HUES64 (cell line): Measurements from ENCODE around the gene ZIC2.

Experiments
- H3K27ac ChIP-seq: 2 replicates; pipeline ENCODE4 v1.7.0; 2013; ENCODE audit warnings: low read depth, low read length, inconsistent platforms
- H3K27me3 ChIP-seq: 2 replicates; pipeline ENCODE4 v1.6.1; 2013; ENCODE audit warnings: mild to moderate bottlenecking, low read length; ENCODE audit not compliant: insufficient read depth
- H3K36me3 ChIP-seq: 2 replicates; pipeline ENCODE4 v1.6.1; 2013; ENCODE audit warnings: mild to moderate bottlenecking, low read length; ENCODE audit not compliant: insufficient read depth
- H3K4me1 ChIP-seq: 2 replicates; pipeline ENCODE4 v1.6.1; 2013; ENCODE audit warnings: mild to moderate bottlenecking, low read length, moderate library complexity; ENCODE audit not compliant: insufficient read depth
- H3K4me3 ChIP-seq: 2 replicates; pipeline ENCODE4 v1.5.1; 2013; ENCODE audit warnings: mild to moderate bottlenecking, low read length, moderate library complexity
- H3K9ac ChIP-seq: 2 replicates; pipeline ENCODE4 v1.6.1; 2013; ENCODE audit warnings: mild to moderate bottlenecking, low read depth, low read length
- H3K9me3 ChIP-seq: 2 replicates; pipeline ENCODE4 v1.6.1; 2013; ENCODE audit warnings: low read depth, low read length; ENCODE audit not compliant: insufficient read depth
- WGBS: fragments of 150-250, 120-280 bp; methylation state at CpG from one replicate; pipeline ENCODE4 v1.1.7; 2013; ENCODE audit warnings: missing lambda C conversion rate; 5-methylcytosine and 5-hydroxymethylcytosine counted together

Gene ZIC2

GRCh38 chr13:99960663-99961311 is 20.8 kb upstream of the ZIC2 start:
- 11% methylated on average over 13 of the region's 13 CpGs for WGBS
- Histone ChIP-seq H3K27ac (no peak overlapping the region), H3K4me3 (peak overlapping the region; percentile 27), H3K4me1 (peaks cover 41% of the 10 kb centered on the region), H3K9me3 (no peaks in the 10 kb centered on the region), H3K27me3 (peaks cover 81% of the 10 kb centered on the region), H3K36me3 (peaks cover 31% of the 10 kb centered on the region), H3K9ac (no peak overlapping the region)

DNA sequence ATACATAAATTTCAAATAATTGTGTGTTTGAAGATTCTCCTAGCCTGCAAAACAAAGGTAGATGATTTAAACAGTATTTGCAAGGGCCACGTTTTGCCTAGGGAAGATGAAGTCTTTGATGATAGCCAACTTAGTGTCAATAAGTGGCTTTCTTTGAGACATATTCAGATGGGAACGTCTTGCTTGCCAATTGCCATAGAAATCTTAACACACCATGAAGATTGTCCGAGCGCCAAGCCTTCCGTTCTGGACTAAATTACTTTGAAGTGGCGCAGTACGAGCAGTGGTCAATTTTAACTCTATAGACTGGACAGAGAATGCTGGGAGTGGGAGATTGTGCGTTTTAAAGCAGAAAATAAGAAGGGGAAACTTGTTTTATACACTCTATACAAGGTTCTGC is 19.9 kb upstream of the ZIC2 start:
- peaks cover 39% of the 10 kb centered on the region for H3K36me3 ChIP-seq
- peaks cover 49% of the 10 kb centered on the region for H3K4me1 ChIP-seq
- H3K27ac ChIP-seq = no peak overlapping the region
- no peak overlapping the region for H3K4me3 ChIP-seq
- H3K9me3 ChIP-seq = no peaks in the 10 kb centered on the region
- H3K27me3 ChIP-seq = peaks cover 72% of the 10 kb centered on the region
- H3K9ac ChIP-seq = no peak overlapping the region
- 75% methylated on average over 8 of the region's 8 CpGs for WGBS

GRCh38 chr13:99962242-99962641 is 19.3 kb upstream of the ZIC2 start:
- no peak overlapping the region for H3K27ac ChIP-seq
- peaks cover 69% of the 10 kb centered on the region for H3K27me3 ChIP-seq
- WGBS = 81% methylated on average over 1 of the region's 1 CpG
- H3K9ac ChIP-seq = no peak overlapping the region
- H3K4me3 ChIP-seq = no peak overlapping the region
- peaks cover 45% of the 10 kb centered on the region for H3K36me3 ChIP-seq
- no peaks in the 10 kb centered on the region for H3K9me3 ChIP-seq
- peaks cover 55% of the 10 kb centered on the region for H3K4me1 ChIP-seq

DNA sequence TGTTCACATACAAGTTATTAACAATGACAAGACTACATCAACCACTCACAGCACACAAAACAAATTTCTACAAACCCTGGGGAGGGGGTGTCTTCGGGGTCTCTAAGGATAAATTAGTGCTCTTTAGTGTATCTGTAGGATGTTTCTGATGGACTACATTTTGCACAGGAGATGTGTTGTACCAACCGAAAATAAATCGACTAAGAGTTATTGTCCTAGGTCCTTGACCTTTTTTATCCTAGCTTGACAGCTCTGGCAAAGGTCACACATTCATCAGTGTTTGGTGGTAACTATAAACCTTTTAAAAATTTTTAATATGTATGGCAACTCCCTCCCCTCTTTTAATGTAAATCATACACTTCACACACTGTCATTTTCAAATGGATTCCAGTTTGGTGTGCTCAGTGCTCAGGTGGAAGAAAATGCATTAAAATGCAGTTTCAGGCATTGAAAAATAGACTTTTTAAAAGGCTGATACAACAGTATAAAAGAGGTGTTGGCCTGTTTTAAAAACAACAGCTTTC is 17.7 kb upstream of the ZIC2 start:
- H3K4me1 ChIP-seq = peaks cover 51% of the 10 kb centered on the region
- peaks cover 53% of the 10 kb centered on the region for H3K36me3 ChIP-seq
- H3K27ac ChIP-seq = no peak overlapping the region
- H3K27me3 ChIP-seq = peaks cover 61% of the 10 kb centered on the region
- no peak overlapping the region for H3K9ac ChIP-seq
- 92% methylated on average over 3 of the region's 3 CpGs for WGBS
- H3K4me3 ChIP-seq = no peak overlapping the region
- H3K9me3 ChIP-seq = no peaks in the 10 kb centered on the region

- no peak overlapping the region for H3K9ac ChIP-seq
- H3K27me3 ChIP-seq = peaks cover 53% of the 10 kb centered on the region
- H3K27ac ChIP-seq = no peak overlapping the region
- peaks cover 46% of the 10 kb centered on the region for H3K4me1 ChIP-seq
- WGBS = 89% methylated on average over 8 of the region's 9 CpGs
- H3K4me3 ChIP-seq = peak overlapping the region; percentile 97; the same call in 1 of the 2 replicates
- H3K36me3 ChIP-seq = peaks cover 59% of the 10 kb centered on the region
- no peaks in the 10 kb centered on the region for H3K9me3 ChIP-seq
These were observed 16.1 kb upstream of the ZIC2 start for GRCh38 chr13:99965329-99966000.

GRCh38 chr13:99966064-99966805 is 15.3 kb upstream of the ZIC2 start:
- WGBS = 66% methylated on average over 6 of the region's 8 CpGs
- Histone ChIP-seq H3K36me3 (peaks cover 59% of the 10 kb centered on the region), H3K4me3 (peak overlapping the region; percentile 97), H3K9me3 (no peaks in the 10 kb centered on the region), H3K27me3 (peaks cover 46% of the 10 kb centered on the region), H3K27ac (no peak overlapping the region), H3K9ac (no peak overlapping the region), H3K4me1 (peaks cover 39% of the 10 kb centered on the region)

DNA sequence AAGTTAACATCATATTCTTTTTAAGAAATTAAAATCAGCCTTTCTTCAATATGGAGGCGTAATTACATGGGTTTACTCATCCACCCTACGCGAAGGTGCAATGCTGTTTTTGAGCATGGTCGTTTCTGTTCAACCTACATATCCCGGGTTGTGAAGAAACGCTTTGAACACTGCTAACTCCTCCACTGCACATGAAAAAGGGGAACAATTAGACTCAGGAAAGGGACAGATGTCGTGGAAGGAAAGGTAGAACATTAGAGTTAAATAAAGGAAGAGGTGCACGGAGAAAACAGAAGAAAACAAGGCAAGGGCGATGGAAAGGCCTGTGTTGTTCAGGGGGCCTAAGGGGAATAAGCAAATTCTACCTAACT is 14.1 kb upstream of the ZIC2 start:
- Histone ChIP-seq H3K36me3 (peaks cover 59% of the 10 kb centered on the region), H3K27ac (no peak overlapping the region), H3K9me3 (no peaks in the 10 kb centered on the region), H3K9ac (peak overlapping the region; percentile 85), H3K27me3 (peaks cover 39% of the 10 kb centered on the region), H3K4me1 (peaks cover 35% of the 10 kb centered on the region), H3K4me3 (peak overlapping the region; percentile 97)
- 34% methylated on average over 9 of the region's 9 CpGs for WGBS

DNA sequence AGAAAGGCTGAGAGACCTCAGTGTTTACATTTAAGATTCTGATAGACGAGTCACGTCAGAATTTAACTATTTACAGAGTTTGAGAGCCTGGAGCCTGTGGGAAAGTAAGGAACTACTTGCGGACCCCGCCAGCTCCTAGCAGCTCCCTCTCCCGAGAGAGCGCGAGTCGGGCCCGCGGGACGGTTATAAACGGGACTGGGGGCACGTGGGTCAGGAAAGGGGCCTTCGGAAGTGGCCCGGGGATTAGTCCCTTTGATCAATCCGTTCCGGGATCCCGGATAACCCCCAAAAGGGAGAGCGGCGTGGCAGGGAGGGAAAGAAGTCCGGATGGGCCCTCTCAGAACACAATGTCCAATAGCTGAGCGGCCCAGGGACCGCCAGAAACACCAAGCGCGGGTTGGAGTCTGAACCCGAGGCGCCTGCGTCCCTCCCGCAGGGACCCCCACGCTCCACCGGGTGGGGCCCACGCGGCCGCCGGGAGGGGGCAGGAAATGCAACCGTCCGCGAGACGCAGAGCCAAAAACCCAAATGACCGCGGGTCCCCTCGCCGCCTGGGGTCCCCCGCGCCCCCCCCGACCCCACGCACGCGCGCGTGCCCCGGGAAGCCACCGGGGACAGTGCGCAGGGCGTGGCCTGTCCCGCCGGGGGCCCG is 13.6 kb upstream of the ZIC2 start:
- under 1% methylated on average over 58 of the region's 58 CpGs for WGBS
- Histone ChIP-seq H3K4me1 (peaks cover 35% of the 10 kb centered on the region), H3K4me3 (peak overlapping the region; percentile 97), H3K36me3 (peaks cover 56% of the 10 kb centered on the region), H3K27ac (peak overlapping the region; percentile 38; the same call in 1 of the 2 replicates), H3K27me3 (peaks cover 39% of the 10 kb centered on the region), H3K9ac (peak overlapping the region; percentile 85), H3K9me3 (no peaks in the 10 kb centered on the region)

DNA sequence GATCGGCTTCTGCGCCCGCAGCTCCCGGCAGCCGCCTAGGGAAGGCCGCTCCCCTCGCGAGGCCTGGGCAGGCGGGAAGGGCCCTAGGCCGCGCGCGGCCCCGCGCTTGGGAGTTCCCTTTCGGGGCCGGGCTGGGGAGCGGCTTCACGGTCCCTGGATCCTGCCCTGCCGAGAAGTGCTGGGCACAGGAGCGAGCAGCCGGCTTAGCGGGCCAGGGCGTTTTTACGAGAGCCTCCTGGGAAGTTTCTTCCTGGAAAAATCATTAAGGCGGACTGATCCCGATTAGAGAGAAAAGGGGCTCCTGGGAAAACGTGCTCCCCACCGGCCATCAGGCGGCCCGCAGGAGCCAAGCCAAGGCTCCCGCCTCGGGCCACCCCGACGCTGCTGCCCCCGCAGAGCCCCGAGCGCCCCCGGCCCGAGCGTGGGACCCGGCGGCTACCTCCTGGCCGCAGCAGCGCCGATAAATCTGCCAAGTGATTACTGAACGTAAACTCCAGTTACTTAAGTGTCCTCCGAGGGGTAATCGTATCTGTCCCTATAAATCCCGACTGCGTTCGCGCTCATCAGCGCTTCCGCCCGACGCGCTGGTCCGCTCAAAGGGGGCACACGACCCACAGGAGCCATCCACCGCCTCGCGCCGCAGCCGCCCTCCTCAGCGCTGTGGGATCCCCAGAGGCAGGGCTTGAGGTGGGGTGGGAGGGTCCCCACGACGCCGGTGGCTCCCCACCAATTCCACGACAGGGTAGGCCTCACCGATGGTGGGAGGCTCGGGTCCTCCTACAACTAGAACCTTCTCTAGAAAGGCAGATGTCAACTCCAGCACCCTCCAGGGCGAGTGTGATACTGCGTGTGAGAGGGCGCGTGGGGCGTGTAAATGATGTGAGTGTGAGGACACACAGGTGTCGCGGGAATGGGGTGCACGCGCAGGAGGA is 12.8 kb upstream of the ZIC2 start:
- Histone ChIP-seq H3K27ac (peak overlapping the region; percentile 53), H3K4me3 (peak overlapping the region; percentile 97), H3K36me3 (peaks cover 48% of the 10 kb centered on the region), H3K27me3 (peaks cover 39% of the 10 kb centered on the region), H3K4me1 (peaks cover 41% of the 10 kb centered on the region), H3K9ac (peak overlapping the region; percentile 85), H3K9me3 (no peaks in the 10 kb centered on the region)
- under 1% methylated on average over 81 of the region's 81 CpGs for WGBS

DNA sequence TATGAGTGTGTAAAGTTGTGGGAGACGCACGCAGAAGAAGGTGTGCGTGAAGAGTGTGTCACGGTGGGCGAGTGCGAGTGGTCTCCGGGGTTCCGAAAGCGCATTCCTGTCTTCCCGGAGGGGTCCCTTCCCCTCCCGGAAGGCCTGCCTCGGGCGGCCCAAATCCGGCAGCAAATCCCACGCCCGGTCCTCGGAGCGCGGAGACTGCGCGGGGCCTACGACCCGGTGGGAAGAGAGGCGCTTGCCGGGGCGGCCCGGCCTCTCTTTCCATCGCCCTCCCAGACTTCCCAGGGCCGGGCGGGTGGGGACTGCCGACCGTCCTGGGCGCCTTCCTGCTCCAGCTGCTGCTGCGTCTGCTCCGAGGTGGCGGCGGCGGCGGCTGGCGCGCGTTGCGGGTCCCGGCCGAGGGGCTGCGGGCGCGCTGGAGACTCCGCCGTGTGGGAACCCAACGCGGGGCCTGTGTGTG is 12.1 kb upstream of the ZIC2 start:
- H3K9me3 ChIP-seq = no peaks in the 10 kb centered on the region
- H3K36me3 ChIP-seq = peaks cover 41% of the 10 kb centered on the region
- H3K4me1 ChIP-seq = peaks cover 47% of the 10 kb centered on the region
- H3K27ac ChIP-seq = peak overlapping the region; percentile 86
- peak overlapping the region; percentile 85 for H3K9ac ChIP-seq
- WGBS = under 1% methylated on average over 52 of the region's 52 CpGs
- peak overlapping the region; percentile 97 for H3K4me3 ChIP-seq
- H3K27me3 ChIP-seq = peaks cover 44% of the 10 kb centered on the region
